Measurements from ENCODE around the gene CCNK. TPM values are rescaled to one million over a fixed set of nuclear protein-coding genes. Genes with fewer than 3 reads are reported as not detected.

The CCNK gene
- total RNA-seq, 2 donors from 2014 or later, result 15.5 to 43.1 TPM

DNA sequence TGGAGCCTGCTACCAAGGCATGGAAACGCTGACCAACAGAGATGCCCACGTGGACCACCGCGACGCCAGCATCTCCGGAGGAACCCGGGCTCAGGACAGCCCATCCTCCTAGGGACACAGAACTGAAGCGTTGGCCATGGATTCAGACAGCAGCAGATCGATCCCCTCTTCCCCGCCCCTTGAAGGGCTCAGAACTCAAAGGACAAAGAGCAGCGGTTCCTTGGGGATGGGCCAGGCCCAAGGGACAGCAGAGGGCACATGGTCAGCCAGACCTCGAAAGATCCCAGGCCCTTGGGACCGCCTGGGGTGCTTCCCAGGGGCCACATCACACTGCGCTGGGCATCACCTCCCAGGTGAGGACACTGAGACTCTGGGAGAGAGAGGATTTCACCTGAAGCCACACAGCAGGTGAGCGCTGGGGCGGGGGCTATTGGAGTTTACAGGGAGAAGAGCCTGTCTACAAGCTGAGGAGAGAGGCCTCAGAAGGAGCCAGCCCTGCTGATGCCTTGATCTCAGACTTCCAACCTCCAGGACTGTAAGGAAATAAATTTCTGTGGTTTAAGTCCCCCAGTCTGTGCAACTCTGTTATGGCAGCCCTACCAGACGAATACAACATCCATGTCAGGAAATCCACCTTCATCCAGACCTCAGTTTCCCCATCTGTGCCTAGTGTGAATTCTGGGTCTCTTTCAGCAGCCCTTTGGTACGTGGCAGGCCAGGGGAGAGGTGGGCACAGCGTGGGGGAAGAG, 49.4 kb downstream of the CCNK start:
- no peak for DNase-seq (ENCODE audit: low spot score)
- Histone ChIP-seq H3K27ac (no peak overlapping the region), H3K36me3 (no peaks in the 10 kb centered on the region), H3K4me3 (no peak overlapping the region), H3K9me3 (no peaks in the 10 kb centered on the region), H3K4me1 (replicated peaks) (no peaks in the 10 kb centered on the region), H3K27me3 (replicated peaks; ENCODE audit: insufficient read depth) (no peaks in the 10 kb centered on the region)
- 89% methylated on average over 19 of the region's 19 CpGs for WGBS
- TF ChIP-seq POLR2A (IDR thresholded peaks at IDR 0.05), result no peak
- TF ChIP-seq, protein P1, sequence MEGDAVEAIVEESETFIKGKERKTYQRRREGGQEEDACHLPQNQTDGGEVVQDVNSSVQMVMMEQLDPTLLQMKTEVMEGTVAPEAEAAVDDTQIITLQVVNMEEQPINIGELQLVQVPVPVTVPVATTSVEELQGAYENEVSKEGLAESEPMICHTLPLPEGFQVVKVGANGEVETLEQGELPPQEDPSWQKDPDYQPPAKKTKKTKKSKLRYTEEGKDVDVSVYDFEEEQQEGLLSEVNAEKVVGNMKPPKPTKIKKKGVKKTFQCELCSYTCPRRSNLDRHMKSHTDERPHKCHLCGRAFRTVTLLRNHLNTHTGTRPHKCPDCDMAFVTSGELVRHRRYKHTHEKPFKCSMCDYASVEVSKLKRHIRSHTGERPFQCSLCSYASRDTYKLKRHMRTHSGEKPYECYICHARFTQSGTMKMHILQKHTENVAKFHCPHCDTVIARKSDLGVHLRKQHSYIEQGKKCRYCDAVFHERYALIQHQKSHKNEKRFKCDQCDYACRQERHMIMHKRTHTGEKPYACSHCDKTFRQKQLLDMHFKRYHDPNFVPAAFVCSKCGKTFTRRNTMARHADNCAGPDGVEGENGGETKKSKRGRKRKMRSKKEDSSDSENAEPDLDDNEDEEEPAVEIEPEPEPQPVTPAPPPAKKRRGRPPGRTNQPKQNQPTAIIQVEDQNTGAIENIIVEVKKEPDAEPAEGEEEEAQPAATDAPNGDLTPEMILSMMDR (IDR thresholded peaks at IDR 0.05), result no peak
- TF ChIP-seq POLR2AphosphoS5 (IDR thresholded peaks at IDR 0.05), result no peak
- intact Hi-C loops (cut with DNase I), result no loop called here

DNA sequence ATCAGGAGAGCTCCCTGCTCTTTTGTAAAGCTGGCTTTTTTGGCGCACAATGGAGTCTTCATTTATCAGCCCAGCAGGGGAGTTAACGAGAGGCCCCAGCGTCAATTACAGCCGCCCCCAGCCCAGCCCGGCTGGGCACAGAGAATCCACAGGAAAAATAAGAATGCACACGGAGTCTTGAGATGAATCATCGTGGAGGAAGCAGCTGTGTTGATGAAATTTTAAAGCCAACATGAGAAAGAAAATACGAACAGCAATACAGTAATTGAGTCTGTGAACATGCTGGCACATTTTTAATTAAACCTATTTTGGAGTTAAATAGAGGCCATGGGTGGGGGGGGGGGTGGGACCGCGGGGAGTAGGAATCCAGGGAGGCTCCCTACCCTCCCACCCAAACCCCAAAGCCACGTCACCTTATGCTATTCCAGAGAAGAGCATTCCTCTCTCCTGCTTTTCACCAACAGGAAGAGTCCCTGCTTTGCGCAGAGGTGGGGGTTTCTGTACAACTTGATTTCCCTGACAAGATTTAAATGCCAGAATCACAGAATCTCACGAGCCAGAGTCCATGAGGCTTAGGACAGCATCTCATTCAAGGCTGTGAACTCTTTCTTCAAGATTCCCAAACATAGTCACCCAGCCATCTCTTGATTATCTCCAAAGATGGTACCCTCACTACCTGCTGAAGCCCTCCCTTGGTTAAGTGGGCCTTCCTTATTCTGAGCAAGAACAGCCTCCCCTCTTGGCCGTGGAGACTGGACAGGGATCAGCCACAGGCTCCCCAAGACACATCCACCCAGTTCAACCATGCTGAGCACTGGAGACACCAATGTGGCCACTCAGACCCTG, 50.3 kb downstream of the CCNK start:
- no peak overlapping the region for H3K27ac ChIP-seq
- H3K36me3 ChIP-seq, result no peaks in the 10 kb centered on the region
- no peaks in the 10 kb centered on the region for H3K4me1 ChIP-seq (replicated peaks)
- H3K4me3 ChIP-seq, result no peak overlapping the region
- no peaks in the 10 kb centered on the region for H3K9me3 ChIP-seq
- 49% methylated on average over 14 of the region's 14 CpGs for WGBS
- TF ChIP-seq, protein P1 (IDR thresholded peaks at IDR 0.05), result no peak
- TF ChIP-seq POLR2A (IDR thresholded peaks at IDR 0.05) (no peak), POLR2AphosphoS5 (IDR thresholded peaks at IDR 0.05) (no peak)
- intact Hi-C loops (cut with DNase I), result no loop called here
- DNase-seq (ENCODE audit: low spot score), result no peak
- no peaks in the 10 kb centered on the region for H3K27me3 ChIP-seq (replicated peaks; ENCODE audit: insufficient read depth)

DNA sequence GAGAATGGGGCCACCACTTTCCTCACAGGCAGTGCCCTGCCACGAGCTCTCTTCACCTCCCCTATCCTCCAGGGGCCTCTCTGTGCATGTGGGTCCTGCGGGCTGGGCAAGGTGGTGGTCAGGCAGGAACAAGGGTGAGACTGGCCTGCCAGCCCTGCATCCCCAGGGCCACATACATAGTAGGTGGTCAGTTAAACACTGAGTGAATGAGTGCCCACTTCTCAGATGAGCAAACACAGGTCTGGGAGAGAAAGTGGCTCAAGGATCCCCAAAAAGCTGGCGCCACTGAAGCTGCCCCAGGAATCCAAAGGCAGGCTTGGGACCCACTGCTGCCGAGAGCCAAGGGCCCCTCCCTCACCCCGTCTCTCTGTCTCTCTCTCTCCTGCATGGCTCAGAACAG, 51.1 kb downstream of the CCNK start:
- intact Hi-C loops (cut with DNase I), result no loop called here
- no peaks in the 10 kb centered on the region for H3K27me3 ChIP-seq (replicated peaks; ENCODE audit: insufficient read depth)
- no peak overlapping the region for H3K27ac ChIP-seq
- TF ChIP-seq POLR2A (IDR thresholded peaks at IDR 0.05) (no peak), POLR2AphosphoS5 (IDR thresholded peaks at IDR 0.05) (no peak)
- TF ChIP-seq, protein P1 (IDR thresholded peaks at IDR 0.05), result no peak
- H3K36me3 ChIP-seq, result no peaks in the 10 kb centered on the region
- no peak for DNase-seq (ENCODE audit: low spot score)
- H3K9me3 ChIP-seq, result no peaks in the 10 kb centered on the region
- no peak overlapping the region for H3K4me3 ChIP-seq
- no peaks in the 10 kb centered on the region for H3K4me1 ChIP-seq (replicated peaks)
- 89% methylated on average over 5 of the region's 5 CpGs for WGBS

DNA sequence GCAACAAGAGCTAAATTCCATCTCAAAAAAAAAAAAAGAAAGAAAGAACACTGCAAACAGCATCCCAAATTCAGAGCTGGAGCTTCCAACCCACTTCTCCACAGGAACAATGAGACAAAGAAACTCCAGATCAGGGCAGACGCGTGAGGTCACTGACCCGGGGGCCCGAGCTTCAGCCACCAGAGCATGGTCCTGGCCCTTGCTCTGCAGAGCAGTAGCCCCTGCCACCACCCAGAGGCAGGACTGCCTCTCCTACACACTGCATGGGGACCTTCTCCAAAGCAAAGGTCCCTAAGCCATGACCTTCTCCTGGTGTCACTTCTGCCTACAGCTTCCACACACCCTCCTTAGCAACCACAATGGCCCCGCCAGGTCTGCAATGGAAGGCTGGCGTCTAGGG, 53.1 kb downstream of the CCNK start:
- 89% methylated on average over 6 of the region's 6 CpGs for WGBS
- TF ChIP-seq POLR2AphosphoS5 (IDR thresholded peaks at IDR 0.05) (no peak), POLR2A (IDR thresholded peaks at IDR 0.05) (no peak)
- TF ChIP-seq, protein P1 (IDR thresholded peaks at IDR 0.05), result no peak
- no peaks in the 10 kb centered on the region for H3K27me3 ChIP-seq (replicated peaks; ENCODE audit: insufficient read depth)
- H3K4me3 ChIP-seq, result no peak overlapping the region
- DNase-seq (ENCODE audit: low spot score), result no peak
- no peak overlapping the region for H3K27ac ChIP-seq
- intact Hi-C loops (cut with DNase I), result no loop called here
- H3K9me3 ChIP-seq, result no peaks in the 10 kb centered on the region
- no peaks in the 10 kb centered on the region for H3K4me1 ChIP-seq (replicated peaks)
- H3K36me3 ChIP-seq, result no peaks in the 10 kb centered on the region
